GM19023 (cell line): ENCODE data around the gene TGM2.

Experiments used
- ATAC-seq: cut with Tn5 transposase; IDR thresholded peaks from one replicate; pipeline ENCODE4 v1.9.1; 2021; ENCODE audit warnings: mild to moderate bottlenecking, moderate library complexity; ENCODE audit not compliant: unreplicated experiment

The TGM2 gene

GRCh38 chr20:38199501-38200390 is 34.7 kb upstream of the TGM2 start:
- ATAC-seq: no peak

DNA sequence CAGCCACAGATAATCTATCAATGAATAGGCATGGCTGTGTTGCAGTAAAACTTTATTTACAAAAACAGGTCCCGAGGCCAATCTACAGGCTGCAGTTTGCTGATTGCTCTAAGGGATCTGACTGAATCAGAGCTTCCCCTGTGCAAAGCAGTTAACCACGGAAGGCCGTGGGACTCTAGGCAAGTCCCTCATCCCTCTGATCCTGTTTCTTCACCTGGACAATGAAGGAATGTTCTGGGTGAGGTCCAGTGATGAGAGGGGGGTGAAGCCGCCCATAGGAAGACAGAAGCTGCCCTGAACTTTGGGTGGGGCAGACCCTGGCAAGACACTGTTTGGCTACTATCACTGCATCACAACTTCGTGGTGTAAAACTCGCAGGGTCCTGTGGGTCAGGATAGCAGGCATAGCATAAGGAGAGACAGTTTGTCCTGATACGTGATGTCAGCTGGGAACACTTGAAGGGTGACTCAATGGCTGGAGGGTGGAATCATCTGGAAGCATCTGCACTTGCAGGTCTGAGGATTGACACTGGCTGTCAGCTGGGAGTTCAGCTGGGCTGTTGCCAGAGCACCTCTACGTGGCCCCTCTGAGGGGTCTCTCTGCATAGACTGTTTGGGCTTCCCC is 33.3 kb upstream of the TGM2 start:
- ATAC-seq: no peak

DNA sequence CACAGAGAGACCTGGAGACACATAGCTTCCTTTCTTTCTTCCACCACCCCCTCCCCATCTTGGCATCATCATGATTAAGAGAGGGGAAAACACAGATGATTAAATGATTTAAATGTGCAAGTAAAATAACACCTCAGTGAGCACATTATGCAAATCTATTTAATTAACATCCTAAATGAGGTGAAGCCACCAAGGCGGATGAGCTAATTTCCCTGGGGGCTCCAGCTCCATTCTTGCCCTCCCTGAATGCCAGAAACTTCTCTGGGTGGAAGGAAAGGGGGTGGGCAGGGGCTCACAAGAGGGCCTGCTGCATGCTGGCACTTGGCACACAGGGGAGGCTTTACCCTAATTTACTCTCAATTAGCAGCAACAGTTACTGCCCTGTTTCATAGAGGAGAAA is 32.5 kb upstream of the TGM2 start:
- no peak for ATAC-seq

GRCh38 chr20:38197217-38197616 is 32.1 kb upstream of the TGM2 start:
- no peak for ATAC-seq

DNA sequence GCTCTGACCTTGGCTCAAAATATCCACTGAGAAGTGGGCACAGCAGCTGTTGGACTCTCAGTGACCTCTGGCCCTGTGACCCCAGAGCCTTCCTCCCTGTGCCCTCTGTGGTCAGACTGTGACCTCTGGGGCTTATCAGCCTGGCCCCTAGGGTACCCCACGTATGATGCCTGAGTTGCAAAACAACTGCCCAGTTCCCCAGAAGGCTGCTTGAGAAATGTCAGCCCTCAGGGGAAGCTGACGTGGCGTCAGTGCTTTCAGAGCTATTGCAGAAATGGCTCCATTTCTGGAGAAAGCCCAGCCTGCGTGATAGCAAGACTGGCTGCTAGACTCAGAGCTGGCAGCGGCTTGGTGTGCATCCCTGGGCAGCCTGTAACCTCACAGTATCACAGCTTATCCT is 31.5 kb upstream of the TGM2 start:
- no peak for ATAC-seq

DNA sequence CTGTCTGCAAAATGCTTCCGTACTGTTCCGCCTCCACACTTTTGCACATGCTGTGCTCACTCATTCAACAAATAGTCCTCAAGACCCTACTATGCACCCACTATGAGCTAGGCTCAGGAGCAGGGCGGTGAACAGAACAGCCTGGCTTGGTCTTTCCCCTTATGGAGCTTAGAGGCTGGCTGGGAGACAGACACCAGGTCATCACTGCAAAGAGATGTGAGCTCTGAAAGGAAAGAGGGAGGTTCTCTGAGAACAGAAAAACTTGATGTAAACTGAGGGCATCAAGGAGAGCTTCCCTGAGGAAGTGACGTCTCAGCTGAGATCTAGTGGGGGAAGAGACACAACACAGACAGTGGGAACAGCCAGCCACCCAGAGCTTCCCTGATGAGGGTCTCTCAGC is 31.0 kb upstream of the TGM2 start:
- ATAC-seq: no peak

DNA sequence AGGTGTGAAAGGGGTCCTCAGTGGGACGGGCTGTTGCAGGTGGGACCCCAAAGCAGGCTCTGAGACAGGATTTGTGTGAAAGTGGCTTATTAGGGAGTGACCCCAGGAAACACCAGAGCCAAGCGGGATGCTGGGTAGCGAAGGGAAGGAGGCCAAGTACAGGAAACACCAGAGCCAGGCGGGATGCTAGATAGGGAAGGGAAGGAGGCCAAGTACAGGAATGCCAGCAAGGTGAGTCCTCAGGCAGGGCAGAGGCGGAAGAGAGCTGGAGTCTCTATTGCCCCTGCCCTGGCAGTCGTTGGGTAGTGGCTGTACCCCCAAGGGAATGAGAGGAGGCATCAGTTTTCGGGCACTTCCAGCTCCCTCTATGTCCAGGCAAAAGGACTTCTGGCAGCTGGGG is 30.5 kb upstream of the TGM2 start:
- no peak for ATAC-seq

GRCh38 chr20:38194971-38195504 is 30.0 kb upstream of the TGM2 start:
- ATAC-seq: no peak

GRCh38 chr20:38193586-38194105 is 28.6 kb upstream of the TGM2 start:
- no peak for ATAC-seq

DNA sequence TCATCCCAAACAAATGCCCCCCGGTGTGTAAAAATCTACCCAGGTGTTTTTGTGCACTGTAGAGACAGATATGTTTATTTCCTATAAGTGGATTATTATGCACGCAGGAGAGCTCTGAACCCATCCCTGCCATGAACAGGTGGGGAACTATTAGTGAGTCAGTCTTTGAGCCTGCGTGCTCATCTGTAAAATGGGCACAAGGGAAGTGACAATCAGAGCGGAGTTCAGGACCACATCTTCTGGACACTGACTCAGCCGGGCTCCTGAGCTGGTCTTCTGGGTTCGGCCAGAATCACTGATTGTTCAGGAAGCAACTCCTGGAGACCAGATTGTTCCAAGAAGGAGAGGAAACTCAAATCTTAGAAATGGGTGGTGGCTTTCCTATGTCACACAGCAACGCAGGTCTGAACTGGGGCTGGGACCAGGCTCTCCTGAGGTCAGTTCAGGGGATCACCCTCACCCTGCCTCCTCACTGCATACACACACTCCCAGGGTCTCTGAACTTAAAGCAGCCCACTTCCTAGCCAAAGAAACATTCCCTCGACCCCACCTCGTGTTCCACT is 27.3 kb upstream of the TGM2 start:
- ATAC-seq: no peak

GRCh38 chr20:38191654-38192053 is 26.6 kb upstream of the TGM2 start:
- no peak for ATAC-seq

GRCh38 chr20:38190936-38191371 is 25.9 kb upstream of the TGM2 start:
- no peak for ATAC-seq

DNA sequence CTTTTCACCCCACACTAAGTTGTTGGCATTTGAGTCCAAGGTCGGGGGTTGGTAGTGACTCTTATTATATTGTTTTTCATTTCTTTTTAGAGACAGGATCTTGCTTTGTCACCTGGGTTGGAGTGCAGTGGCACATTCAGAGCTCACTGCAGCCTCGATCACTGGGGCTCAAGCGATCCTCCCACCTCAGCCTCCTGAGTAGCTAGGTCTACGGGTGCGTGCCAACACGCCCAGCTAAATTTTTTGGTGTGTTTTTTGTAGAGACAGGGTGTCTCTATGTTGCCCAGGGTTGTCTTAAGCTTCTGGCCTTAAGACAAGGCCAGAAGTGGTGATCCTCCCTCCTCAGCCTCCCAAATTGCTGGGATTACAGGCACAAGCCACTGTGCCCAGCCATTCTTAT is 25.1 kb upstream of the TGM2 start:
- no peak for ATAC-seq

- no peak for ATAC-seq
These were observed 22.4 kb upstream of the TGM2 start for GRCh38 chr20:38187517-38187916.

- ATAC-seq: no peak
These were observed 21.7 kb upstream of the TGM2 start for GRCh38 chr20:38186788-38187221.

DNA sequence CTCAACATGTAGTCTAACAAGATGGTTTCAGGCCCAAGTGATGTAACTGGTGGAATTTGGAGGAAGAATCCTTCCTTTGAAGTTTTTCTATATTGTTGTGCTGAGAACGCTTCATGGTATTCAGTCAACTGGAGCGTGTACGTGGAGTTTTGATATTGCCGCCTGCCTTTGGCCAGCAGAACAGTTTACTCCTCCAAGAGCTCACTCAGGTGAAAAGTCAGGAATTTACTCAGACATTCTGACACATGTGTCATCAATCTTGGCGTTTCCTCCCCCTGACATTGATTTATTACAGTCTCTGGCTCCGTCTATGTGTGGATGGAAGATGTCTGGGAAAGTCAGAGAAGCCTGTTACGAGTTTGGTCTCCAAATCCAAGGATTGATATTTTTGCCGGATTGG is 19.0 kb upstream of the TGM2 start:
- no peak for ATAC-seq

DNA sequence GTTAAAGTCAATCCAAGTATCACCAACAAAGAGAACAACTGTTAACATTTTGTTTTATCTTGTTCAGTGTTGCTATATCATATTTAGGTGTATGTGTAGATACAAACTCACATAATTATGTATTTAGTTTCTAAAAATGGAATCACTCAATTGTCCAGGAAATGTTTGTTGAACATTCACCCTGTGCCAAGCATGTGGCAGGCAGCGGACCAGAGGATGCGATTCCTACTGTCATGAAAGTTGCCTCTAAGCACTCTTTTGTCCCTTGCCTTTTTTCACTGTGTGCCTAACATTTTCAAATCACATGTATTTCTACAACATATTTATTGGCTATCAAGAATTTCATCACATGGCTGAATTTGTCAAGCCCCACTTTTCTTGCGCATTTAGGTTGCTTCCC is 16.9 kb upstream of the TGM2 start:
- ATAC-seq: no peak

DNA sequence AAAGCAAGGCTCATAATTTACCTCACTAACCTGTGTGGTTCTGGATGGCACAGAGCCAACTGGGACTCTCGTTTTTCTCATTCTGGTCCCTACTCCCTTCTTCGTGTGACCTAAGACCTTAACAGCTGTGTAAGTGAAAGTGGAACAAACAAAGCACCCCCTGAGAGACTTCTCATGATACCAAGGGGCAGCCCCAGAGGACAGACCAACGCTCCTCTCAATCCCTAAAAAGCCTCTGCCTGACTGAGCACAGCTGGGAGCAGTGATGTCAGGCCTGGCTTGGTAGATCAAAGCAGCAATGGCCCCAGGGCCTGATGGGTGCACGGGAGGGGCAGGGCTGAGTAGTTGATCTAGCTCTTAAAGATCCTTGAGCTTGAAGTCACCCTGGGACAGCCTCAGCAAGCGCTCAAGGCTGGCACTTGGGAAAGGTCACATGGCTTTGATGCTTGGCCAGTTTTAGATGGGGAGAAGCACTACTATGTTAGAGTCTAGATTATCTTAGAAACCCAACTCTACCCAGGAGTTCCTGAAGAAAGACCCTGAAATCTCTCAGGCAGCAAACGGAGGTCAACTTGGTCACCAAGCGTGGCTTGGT is 16.2 kb upstream of the TGM2 start:
- peak; percentile 85 for ATAC-seq

DNA sequence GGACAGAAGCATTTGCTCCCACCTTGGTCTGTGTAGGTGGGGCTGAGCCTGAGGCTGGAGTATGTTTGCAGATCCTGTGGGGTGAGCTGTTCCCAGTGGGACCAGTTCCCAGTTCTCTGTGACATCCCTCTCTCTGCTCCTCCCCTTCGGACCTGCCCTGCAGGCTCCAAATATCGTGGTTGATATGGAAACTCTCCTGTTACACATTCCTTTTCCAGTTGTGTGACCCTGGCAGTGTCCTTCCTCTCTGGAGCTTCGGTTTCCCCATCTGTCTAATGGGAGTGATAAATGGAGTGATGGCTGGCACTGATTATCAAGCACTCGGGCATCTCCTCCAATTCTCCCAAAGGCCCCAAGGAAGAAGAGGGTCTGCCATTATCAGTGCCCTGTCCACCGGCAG is 15.7 kb upstream of the TGM2 start:
- no peak for ATAC-seq

- ATAC-seq: no peak
These were observed 14.8 kb upstream of the TGM2 start for GRCh38 chr20:38179846-38180245.

- no peak for ATAC-seq
These were observed 13.5 kb upstream of the TGM2 start for GRCh38 chr20:38178581-38178980.
